Fibroblast of pulmonary artery (primary cell): ENCODE measurements around the gene FAM210A.
A peak's percentile ranks its signal among the peaks of the same experiment; 100 is the strongest.

Experiments used
- DNase-seq: peaks from one replicate; pipeline ENCODE4 v3.0.0-alpha.2; 2010; ENCODE audit warnings: low read depth
- H3K4me3 ChIP-seq: replicated peaks from 2 replicates; pipeline ENCODE4 v1.5.1; 2011; ENCODE audit warnings: low read depth, mild to moderate bottlenecking, control low read depth, low read length, moderate library complexity
- CTCF ChIP-seq: IDR thresholded peaks from 2 replicates; pipeline ENCODE4 v1.5.1; 2011; ENCODE audit warnings: mild to moderate bottlenecking, control low read depth, low read length, inconsistent platforms; ENCODE audit errors: missing control alignments

FAM210A gene

GRCh38 chr18:13640266-13640860 is 86.0 kb downstream of the FAM210A start:
- no peak for TF ChIP-seq CTCF
- H3K4me3 ChIP-seq, result no peak overlapping the region
- DNase-seq, result no peak

- no peak for TF ChIP-seq CTCF
- H3K4me3 ChIP-seq, result no peak overlapping the region
- no peak for DNase-seq
Observed at GRCh38 chr18:13638719-13639595, 87.4 kb downstream of the FAM210A start.

GRCh38 chr18:13635046-13635445 is 91.3 kb downstream of the FAM210A start:
- TF ChIP-seq CTCF, result no peak
- H3K4me3 ChIP-seq, result no peak overlapping the region
- no peak for DNase-seq

- no peak for TF ChIP-seq CTCF
- DNase-seq, result no peak
- no peak overlapping the region for H3K4me3 ChIP-seq
Observed at GRCh38 chr18:13633700-13634099, 92.7 kb downstream of the FAM210A start.

- no peak for DNase-seq
- H3K4me3 ChIP-seq, result no peak overlapping the region
- no peak for TF ChIP-seq CTCF
Observed at GRCh38 chr18:13630716-13631268, 95.6 kb downstream of the FAM210A start.

- DNase-seq, result peak; percentile 64
- H3K4me3 ChIP-seq, result no peak overlapping the region
- peak; percentile 81 for TF ChIP-seq CTCF
Observed at GRCh38 chr18:13629841-13630715, 96.3 kb downstream of the FAM210A start.
